ENCODE measurements around the gene FIP1L1.
"Not testable (repeated sequence)": the region's sequence is repeated elsewhere in the genome, so short reads cannot be mapped to it uniquely, and the experiment has no call there.

The FIP1L1 gene

DNA sequence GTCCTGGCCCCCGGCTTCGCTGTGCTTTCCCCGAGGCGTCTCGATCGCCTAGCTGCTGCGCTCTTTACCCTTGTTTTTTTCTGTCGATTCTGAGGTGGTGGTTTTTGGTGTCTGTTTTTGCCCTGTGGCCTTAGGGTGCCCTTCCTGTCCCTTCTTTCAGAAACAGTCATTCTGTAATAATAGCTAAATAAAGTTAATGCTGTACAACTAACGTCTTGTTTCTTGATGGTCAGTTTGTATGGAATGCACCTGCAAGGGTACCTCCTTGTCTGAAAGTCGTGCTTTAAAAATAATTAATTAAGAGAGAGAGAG is 686 bp downstream of the FIP1L1 start:
- no peak for DNase-seq

DNA sequence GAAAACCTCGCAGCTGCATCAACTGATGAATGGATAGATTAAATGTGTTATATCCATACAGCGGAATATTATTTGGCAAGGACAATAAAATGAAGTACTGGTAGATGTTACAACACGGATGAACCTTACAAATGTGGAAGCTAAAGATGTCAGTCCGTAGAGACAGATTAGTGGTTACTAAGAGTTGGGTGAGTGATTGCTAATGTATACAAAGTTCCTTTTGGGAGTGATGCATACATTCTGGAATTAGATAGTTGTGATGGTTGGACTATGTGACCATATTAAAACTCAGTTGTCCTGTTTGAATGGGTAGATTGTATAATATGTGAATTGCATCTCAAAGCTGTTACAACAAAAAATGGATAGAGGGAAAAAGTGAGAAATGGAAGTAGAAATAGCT is 2.8 kb downstream of the FIP1L1 start:
- no peak for DNase-seq

DNA sequence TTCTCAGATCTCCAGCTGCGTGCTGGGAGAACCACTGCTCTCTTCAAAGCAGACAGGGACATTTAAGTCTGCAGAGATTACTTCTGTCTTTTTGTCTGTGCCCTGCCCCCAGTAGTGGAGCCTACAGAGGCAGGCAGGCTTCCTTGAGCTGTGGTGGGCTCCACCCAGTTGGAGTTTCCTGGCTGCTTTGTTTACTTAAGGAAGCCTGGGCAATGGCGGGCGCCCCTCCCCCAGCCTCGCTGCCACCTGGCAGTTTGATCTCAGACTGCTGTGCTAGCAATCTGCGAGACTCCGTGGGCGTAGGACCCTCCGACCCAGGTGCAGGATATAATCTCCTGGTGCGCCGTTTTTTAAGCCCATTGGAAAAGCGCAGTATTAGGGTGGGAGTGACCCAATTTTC is 32.0 kb downstream of the FIP1L1 start:
- DNase-seq: not testable (repeated sequence)

DNA sequence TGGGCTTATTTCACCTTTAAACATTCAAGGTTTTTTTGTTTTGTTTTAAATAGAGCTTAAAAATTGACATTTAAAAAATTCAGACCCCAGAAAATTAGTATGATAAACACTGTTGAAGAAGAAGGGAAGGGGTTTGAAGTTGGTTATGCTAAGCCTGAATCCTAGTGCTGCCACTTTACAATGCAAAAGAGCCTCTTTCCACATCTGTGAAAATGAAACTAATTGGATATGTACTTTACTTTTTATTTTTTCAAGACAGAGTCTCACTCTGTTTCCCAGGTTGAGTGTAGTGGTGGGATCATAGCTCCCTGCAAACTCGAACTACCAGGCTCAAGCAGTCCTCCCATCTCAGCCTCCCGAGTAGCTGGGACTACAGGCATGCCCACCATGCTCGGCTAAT is 41.8 kb downstream of the FIP1L1 start:
- DNase-seq: no peak

DNA sequence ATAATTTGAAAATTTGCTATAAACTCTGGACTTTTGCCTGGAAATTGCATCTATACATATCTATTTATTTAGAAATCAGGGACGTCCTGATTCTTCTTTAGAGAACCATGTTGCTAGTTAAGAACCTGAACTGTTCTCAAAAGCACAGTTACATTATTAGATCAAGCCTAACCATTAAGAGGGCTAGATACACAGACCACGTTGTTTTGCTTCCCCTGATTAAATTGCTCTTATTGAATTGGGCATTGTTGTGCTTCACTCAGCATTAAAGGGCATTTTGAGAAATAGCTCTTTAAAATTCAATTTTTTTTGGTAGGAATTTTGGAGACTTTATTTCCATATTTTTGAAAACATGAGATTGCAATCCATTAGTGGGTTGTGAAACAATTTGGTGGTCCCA is 44.4 kb downstream of the FIP1L1 start:
- DNase-seq: no peak

DNA sequence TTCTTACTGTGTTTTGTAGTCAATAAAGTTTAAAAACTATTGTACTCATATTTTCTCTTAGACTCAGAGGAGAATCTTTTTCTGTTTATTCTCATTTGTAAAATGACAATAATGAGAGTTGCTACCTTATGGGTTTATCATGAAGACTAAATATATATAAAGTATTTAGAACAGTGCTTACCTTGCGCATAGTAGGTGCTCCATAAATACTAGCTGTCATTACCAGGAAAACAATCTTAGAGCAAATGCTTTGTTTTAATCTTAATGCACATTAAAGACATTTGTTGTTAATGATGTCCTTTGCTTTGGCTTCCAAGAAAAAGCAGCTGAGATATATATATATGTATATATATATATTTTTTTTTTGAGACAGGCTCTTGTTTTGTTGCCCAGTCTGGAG is 44.9 kb downstream of the FIP1L1 start:
- DNase-seq: no peak

DNA sequence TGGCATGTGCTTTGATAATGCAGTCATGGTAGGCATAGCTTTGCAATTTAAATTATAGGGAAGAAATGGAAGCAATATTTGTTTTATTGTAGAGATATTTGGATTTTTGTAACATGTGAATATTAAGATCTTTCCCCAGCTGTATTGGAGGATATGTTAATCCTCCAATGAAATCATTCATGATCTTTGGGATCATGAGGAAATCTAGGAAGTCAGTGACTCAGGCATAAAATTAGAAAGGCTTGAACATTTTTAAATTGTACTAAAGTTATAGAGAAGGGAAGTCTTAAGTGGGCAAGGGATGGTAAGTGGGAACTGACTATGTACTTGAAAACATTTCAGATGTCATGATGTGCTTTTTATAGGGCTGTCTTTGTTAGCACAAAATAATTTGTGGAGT is 46.8 kb downstream of the FIP1L1 start:
- DNase-seq: no peak

DNA sequence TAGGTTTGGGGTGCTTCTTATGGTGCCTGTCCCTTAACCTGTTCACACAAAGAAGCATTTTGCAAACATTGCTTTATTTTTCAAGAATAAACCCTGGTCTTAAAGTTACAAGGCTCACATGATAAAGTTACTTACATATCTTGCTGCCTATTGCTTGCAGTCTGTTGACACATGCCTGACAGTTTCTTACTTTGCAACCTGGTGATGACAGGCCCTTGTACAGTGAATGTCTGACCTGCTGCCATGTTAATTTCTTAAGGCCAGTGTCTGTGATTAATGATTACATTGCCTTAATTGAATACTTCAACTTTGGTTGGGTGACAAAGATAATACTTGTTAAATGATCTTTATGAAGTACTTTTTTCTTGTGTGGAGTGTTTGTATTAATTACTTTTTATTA is 49.9 kb downstream of the FIP1L1 start:
- DNase-seq: no peak

DNA sequence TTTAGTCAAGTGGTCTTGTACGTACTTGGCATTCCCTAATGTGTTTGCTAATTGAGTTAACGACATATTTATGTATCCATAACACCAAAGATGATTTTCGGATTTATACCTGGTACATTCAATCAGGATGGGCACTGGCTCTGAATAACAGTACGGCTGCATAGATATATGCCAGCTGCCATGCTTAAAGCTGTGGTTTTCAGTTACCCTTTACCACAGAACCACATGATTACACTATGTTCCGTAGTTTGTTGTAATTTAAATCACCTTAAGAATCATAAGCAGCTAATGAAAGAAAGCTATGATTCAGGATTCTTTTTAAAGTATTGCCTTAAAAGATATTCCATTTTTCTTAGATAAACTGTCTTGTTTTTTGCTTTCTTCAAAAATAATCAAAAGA is 53.6 kb downstream of the FIP1L1 start:
- DNase-seq: no peak

DNA sequence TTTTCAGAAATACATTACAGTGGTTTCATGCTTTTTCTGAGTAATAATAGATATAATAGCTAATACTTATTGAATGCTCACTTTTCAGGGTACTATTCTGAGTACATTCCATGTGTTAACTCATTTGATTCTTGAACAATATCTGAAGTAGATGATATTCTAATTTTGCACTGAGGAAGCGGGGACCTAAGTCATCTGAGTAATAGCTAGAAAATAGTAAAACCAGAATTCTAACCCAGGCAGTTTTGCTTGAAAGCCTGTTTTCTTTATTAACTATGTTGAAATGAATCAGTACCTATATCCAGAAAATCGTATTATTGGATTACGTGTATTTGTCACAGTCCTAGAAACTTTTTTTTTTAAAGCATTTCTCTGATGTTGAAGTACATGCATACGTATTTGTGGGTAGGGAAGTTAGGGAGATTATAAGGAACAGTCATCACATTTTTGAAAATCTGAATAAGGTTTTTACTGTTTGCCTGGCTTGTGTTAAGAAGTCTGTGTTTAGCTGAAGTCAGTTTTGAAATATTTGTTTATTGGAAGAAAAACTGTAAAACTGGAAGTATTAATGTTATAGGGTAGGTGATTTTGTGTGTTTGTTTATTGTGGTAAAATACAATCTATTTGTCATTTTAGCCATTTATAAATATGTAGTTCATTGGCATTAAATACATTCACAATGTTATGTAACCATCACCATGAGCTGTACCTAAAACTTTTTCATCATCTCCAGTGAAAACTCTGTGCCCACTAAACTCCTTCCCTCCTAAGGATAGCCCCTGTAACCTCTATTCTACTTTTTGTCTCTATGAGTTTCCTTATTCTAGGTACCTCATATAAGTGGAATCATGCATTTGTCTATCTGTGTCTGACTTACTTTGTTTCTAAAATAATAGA is 55.3 kb downstream of the FIP1L1 start:
- no peak for DNase-seq

DNA sequence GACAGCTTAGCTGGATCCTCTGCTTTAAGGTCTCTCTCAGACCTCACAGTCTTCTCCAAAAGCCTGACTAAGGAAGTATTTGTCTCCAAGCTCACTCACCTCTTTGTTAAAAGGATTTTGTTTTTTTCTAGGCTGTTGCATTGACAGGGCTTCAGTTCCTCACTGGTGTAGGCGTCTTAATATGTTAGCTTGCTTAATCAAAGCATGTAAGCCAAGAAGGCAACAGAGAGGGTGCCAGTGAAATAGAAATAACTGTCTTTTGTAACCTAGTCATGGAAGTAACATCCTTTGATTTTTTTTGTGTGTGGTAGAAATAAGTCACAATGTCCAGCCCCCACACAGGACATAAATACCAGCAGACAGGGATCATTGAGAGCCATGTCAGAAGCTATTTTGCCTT is 58.8 kb downstream of the FIP1L1 start:
- no peak for DNase-seq

DNA sequence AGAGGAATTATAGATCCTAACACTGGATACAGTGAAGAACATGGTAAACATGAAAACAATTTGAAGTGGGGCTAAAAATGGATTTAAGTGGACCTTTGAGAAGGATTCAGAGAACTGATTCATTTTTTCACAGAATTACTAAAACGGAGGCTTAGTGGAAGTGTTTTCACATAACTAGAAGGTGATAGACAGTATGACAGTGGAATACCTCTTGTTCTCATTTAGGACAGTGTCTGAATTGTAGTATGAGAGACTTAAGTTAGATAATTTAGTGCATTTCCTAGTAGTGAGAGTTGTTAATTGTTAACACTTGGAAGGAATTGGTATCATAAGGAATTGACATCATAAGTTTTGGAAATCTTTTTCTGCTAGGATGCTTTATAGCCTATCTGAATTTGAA is 64.1 kb downstream of the FIP1L1 start:
- DNase-seq: no peak

DNA sequence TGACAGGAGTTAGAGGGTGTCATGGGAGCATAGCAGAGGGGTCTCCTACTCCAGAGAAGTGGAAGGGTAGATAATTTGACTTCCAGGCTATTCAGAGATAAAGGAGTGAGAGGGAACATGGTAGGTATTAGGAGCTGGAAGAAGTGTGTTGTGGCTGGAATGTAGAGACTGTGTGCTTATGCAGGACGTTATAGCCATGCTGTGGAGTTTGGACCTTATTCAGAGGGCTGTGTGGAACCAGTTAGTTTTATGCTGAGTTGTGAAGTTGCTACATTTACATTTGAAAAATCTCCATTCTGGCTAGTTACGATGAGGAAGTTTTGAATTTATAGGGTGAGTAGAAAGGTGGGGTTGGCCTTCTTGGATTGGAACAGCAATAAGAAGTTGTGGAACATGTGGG is 67.5 kb downstream of the FIP1L1 start:
- no peak for DNase-seq

DNA sequence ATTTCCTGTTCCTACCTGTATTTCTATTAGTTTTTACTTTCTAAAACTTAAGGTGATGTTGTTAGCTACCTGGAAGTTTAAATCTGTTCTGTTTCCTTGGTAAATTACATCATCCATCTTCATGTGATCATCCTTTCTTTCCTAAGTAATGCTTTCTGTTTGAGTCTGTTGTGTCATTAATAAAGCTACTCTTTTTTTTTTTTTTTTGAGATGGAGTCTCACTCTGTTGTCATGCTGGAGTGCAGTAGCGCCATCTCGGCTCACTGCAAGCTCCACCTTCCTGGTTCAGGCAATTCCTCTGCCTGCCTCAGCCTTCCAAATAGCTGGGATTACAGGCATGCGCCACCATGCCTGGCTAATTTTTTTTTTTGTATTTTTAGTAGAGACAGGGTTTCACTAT is 73.3 kb downstream of the FIP1L1 start:
- DNase-seq: no peak

DNA sequence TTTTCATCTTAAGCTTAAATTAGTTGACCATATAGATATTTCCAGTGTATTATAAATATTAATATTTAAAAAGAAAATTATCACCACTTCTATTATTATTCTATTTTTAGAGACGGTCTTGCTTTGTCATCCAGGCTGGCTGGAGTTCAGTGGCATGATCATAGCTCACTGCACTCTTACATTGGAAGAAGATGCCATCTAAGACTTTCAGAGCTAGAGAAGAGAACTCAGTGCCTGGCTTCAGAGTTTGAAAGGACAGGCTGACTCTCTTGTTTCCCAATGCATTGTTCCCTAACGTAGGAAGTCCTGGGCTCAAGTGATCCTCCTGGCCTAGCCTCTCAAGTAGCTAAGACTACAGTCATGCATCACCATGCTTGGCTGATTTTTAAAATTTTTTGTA is 75.9 kb downstream of the FIP1L1 start:
- no peak for DNase-seq

DNA sequence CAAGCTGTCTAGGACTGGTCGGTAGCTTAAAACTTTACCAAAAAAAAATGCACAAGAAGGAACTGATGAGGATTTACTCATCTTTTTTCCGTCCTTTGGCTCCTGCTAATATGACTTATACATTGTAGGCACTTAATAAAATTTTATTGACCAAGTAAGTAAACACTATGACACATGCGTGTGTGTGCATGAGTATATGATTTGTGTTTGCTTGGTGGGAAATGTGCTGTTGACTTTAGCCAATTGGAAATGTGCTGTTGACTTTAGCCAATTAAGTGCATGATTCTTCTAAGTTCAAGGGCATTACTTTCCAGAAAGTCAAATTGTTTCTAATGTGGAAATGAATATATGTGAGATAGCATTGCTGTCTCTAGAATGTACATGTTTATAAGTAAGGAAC is 78.3 kb downstream of the FIP1L1 start:
- no peak for DNase-seq

DNA sequence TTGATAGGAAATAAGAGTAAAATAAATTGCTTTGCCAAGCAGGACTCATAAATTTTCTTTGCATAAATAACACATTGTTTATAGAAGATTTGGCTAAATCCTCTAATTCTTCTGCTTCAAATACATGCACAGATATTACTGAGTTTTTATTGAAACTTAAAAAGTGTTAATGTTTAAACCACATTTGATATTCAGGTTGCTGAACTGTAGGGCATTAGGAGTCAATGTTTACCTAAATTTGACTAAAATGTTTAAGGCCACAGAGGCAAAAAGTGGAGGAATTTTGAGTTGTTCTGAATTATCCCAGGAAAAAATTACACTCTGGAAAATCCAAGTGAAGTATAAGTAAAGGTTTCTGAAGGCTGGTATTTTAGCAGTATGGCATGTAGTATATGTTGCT is 78.7 kb downstream of the FIP1L1 start:
- no peak for DNase-seq

DNA sequence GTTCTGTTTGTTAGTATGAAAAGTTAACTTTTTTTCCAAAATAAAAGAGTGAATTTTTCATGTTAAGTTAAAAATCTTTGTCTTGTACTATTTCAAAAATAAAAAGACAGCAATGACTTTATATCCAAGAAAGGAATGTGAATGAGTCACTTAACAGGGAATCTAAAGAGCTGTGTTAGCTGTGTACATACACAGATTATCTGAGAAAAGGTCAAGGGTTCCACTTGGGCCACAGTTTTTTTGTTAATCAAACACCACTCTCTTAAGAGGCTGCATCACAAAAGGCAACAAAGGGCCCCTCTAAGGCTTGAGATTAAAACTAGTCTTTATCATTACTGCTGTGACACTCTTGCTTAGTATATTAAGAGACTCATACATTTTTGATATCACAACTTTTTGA is 82.1 kb downstream of the FIP1L1 start:
- DNase-seq: no peak

DNA sequence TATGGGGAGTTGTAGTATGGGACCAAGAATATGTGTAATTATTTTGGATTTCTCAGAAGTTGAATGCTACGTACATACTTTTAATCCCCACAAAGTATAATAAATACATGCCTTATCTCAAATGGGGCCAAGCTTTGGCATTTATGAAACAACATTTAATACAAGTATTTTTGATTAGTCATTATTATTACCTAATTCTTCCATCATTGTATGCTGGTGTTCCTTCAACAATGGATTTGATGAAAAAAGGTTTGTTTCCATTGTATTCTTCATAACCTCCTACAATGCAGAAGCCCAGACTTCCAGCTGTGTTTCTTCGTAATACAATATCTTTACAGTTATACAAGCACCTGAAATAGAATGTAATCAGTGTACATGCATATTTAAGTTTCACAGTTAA is 83.8 kb downstream of the FIP1L1 start:
- DNase-seq: no peak

DNA sequence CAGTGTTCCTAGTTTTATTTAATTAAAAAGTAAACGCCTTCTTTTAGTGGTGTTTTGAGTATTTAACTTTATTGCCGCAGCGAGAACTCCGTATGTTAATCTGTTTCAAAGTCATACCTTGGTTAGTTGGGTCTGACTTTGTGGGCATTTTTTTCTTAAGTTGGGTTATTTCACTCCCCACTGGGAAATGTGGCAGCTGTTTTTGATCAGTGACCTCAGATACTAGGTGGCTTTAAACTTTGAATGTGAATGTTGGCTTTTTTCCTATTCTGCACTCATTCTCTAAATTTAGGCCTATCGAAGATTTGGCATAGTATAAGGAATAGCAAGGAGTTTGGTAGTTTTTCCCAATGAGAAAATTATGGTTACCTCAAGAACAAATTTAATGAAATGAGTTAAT is 85.9 kb downstream of the FIP1L1 start:
- no peak for DNase-seq

DNA sequence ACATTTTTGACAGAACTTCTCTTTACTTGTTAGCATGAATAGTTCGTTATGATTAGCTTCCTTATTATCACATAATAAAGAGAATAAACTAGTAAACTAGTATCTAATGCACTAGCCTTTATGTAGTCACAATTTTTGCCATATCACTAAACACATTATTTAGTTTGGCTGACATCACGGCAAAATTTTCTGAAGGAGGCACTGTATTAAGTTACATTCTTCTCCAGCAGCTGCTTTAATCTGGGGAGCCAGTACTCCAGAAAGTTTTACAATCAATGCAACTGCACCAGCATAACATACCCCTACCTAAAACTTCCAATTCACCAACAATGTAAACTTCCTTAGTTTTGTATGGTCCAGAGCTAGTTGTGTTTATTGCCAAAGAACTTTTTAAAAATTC is 87.8 kb downstream of the FIP1L1 start:
- DNase-seq: no peak

DNA sequence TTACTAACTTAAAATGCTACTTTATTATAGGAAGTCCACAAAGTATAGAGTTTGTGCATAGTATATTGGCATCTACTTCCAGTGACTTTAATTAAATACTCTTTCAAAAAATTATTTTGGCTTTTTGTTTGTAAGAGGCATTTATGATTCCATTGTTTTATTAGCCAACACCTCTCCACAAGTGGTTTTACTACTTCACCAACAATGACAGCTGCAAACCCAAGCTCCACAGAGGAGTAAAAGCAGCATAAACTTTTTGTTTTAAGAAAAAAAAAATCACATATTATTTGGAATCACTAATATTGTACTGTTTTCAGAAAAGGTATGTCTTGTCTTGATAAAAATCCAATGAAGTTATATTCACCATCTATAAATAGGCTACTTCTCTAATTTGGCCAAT is 88.5 kb downstream of the FIP1L1 start:
- no peak for DNase-seq

DNA sequence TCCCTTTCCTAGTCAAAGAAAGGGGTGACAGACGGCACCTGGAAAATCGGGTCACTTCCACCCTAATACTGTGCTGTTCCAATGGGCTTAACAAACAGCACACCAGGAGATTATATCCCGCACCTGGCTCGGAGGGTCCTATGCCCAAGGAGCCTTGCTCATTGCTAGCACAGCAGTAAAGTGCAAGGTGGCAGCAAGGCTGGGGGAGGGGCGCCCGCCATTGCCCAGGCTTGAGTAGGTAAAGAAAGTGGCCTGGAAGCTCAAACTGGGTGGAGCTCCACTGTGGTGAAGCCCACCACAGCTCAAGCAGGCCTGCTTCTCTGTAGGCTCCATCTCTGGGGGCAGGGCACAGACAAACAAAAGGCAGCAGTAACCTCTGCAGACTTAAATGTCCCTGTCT is 89.1 kb downstream of the FIP1L1 start:
- DNase-seq: not testable (repeated sequence)

DNA sequence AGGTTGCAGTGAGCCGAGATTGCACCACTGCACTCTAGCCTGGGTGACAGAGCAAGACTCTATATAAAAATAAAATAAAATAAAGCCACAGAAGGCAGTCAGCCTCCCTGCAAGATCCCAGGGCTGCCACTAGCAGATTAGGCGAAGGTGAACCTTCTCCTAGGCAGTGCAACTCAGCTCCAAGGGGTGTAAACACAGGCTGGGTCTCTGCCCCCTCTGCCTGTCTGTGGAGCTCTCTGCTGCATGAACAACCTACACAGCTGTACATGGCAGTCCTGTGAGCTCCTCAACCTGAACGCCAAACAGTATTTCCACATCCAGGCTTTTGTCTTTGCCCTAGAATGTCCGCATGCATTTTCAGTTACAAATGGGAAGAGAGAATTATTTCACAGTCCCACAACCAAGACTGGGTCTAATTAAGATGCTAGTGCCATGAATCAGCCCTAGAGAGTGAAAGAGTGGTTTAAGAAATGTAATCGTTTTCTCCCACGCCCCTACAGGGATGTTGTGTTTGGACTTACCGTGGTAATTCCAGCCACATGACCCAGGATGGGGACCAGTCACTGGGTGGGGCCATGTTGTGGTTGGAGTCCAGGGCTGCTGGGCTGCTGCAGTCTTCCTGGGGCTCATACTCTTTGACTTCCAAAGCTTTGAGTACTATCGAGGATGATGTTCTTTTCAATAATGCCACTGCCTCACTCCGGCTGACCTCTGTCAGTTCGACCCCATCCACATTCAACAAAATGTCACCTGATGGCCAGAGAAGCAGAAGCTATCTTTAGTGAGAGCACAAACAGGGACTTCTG is 99.0 kb downstream of the FIP1L1 start:
- no peak for DNase-seq
